HG03045 (cell line): Measurements from ENCODE around the gene STARD13.

Experiments
- ATAC-seq: cut with Tn5 transposase; IDR thresholded peaks from one replicate; pipeline ENCODE4 v1.9.1; 2021; ENCODE audit warnings: mild to moderate bottlenecking, moderate library complexity; ENCODE audit not compliant: unreplicated experiment

The STARD13 gene

GRCh38 chr13:33277946-33278345 is 7.6 kb downstream of the STARD13 start:
- no peak for ATAC-seq

- ATAC-seq = no peak
Observed at GRCh38 chr13:33277037-33277740, 8.4 kb downstream of the STARD13 start.

DNA sequence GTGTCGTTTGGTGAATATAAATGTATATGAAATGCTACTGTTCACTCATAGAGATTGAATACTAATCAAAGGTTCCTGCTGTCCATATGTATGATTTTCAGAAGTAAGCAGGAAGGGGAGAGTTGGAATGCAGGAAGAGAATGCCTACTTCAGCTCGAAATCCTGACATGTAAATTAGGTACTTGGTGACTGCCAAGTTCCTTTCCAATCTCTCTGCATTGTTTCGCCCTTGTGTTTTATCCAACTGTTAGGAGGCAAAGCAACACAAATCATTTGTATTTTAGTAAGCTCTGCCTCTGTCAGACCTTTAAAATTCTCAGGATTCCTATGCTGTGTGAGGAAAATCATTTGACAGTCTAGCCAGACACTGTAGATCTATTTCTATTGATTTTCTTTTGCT is 9.0 kb downstream of the STARD13 start:
- no peak for ATAC-seq

- no peak for ATAC-seq
Observed at GRCh38 chr13:33275916-33276315, 9.6 kb downstream of the STARD13 start.

DNA sequence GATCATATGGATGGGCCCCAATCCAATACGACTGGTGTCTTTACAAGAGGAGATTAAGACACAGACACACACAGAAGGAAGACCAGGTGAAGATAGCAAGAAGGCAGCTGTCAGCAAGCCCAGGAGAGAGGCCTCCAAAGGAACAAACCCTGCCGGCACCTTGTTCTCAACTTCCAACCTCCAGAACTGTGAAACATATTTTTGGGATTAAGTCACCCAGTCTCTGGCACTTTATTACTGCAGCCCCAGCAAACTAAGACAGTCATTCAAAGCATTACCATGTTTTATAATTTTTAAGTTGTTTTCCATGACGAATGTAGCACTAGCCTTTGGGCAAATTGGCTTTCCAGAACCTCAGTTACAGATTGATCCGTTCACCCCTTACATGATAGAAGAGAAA is 11.3 kb downstream of the STARD13 start:
- ATAC-seq = no peak

DNA sequence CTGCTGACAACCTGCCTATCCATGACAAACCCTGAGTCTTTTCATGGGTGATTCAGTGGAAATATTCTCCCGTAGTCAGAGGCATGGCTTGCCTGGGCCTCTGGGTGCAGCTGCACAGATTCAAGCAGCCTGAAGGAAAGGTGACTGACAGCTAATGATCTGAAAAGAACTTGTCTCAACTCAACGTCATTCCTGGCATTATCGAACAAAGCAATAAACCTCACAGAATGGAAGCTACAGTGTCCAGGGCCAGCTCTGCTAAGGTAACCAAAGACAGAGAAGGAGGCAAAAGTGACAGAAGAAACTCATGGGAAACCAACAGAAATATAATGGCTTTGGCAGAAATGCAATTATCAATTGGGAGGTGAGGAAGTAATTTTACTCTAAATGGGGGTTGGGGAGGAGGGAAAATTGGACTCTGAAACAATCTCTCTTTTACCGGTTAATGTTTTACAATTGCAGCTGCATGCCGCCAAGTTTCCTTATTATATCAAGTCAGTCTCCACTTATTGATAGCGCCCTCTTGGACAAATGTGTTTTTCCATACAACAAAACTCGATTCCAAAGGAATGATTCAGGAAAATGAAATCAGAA is 12.9 kb downstream of the STARD13 start:
- ATAC-seq = no peak

DNA sequence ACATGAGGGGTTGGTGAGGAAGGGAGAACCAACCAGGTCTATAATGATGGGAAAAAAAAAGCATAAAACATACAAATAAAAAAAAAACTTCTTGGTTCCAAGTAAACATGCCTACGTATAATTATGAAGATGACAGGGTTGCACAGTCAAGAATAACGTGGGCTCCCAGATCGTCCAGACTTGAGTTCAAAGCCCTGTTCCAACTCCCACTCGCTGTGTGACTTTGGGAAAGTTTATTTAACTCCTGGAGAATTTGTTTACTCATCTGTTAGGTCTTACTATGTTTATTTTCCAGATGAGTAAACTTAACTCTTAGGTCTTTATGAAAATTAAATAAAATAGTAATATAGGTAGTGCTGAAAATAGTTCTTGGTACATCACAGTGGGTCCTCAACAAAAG is 13.8 kb downstream of the STARD13 start:
- no peak for ATAC-seq

DNA sequence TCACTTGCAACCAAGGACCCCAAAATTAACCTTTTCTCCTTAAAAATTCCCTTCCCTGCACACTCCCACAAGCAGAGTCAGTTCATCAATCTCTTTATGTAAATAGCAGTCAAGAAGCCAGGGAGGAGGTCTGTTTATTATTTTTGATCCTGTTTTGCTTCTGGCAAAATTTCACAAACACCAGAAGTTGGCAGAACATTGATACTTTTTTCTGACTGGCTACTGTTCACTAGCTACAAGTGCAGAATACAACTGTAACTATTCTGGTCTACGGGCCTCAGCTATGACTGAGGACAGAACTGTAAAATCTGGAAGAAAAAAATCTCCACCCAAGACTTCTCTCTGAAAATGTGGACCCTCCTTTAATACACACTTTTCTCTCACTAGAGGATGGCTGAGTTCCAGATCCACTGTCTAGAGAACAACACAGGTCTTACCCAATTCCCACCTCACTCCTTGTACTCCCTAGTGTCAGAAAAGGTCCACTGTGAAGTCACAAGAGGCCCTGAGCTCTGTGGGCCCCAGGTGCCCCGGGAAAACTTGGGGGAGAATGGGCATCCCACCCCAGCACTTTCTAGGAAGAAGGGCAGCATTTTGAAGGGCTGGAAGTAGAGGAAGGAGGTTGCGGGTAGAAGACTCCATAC is 14.5 kb downstream of the STARD13 start:
- ATAC-seq = no peak

GRCh38 chr13:33265607-33266006 is 19.9 kb downstream of the STARD13 start:
- ATAC-seq = no peak

- ATAC-seq = no peak
Observed at GRCh38 chr13:33265133-33265532, 20.4 kb downstream of the STARD13 start.

- no peak for ATAC-seq
Observed at GRCh38 chr13:33264620-33264978, 21.0 kb downstream of the STARD13 start.

DNA sequence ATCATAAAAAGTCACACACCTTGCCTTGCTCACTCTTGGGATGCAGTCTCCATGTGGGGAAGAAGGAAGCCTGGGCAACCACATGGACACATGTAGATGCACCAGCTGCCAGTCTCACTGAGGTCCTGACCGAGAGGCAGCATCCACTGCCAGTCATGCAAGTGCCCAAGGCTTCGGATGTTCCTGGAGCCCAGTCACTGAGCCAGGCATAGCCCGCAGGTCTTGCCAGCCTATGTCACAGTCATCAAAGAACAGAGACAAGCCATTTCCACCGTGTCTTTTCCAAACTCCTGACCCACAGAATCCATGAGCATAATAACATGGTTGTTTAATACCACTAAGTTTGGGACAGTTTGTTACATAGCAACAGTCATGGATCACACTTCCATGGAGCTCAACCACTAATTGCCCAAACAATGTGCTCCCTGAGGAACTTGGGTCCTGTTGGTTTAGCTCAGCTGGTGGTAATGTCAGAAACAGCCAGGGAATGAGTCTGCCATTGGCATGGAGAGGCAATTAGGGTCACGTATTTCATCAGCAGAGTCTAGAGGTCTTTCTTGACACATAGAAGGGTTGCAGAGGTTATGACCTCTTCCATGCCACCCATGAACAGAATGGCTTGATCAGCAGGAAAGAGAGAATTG is 21.5 kb downstream of the STARD13 start:
- no peak for ATAC-seq

GRCh38 chr13:33263484-33263883 is 22.1 kb downstream of the STARD13 start:
- no peak for ATAC-seq

DNA sequence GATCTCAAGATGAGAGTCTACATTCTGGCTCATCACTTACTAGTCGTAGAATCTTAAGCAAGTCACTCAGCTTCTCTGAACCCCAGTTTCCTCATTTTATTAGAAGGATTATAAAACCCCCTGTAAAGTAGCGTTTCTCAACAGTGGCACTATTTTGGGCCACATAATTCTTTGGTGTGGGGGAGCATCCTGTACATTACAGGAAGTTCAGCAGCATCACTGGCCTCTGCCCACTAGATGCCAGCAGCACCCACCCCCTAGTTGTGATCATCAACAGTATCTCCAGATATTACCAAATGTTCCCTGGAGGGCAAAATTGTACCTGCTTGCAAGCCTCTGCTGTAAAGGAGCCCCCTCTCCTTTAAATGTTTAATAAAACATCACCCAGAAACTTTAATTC is 22.6 kb downstream of the STARD13 start:
- no peak for ATAC-seq

DNA sequence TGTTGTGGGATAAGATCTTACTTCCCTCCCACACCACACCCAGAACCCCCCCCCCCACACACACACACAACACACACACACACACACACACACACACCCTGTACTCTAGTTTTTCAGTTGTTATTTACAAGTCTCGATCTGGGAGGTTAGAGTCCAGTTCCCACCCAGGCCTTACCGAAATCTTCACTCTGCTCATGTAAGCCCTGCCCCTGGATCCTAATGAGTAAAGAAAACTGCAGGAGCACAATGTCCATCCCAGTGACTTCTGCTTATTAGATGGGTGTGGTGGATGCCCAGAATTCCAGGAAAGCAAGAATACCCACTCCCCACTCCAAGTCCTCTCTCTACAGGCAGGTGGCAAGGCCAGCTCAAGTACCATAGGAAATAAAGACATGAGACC is 23.0 kb downstream of the STARD13 start:
- ATAC-seq = no peak

DNA sequence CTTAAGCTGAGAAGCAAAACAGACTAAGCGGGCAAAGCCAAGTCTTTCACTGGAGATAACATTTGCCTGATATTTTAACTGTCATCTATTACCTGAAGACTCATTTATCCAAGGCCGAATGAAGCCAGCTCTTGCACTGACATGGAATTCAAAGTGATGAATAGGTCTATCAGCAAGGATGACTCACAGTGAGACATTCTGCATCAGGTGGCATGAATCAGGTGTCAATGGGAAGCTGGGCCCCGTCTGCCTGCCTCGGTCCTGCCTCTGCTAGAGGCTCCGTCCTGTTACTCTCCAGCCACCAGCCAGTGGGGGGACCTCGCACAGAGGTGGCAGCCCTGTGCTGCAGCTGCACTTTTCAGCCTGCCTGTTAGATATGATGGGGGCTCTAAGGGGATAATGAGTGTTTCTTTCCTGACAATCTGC is 23.5 kb downstream of the STARD13 start:
- no peak for ATAC-seq

- ATAC-seq = no peak
Observed at GRCh38 chr13:33261387-33262061, 24.0 kb downstream of the STARD13 start.

GRCh38 chr13:33260168-33261098 is 25.1 kb downstream of the STARD13 start:
- ATAC-seq = no peak

DNA sequence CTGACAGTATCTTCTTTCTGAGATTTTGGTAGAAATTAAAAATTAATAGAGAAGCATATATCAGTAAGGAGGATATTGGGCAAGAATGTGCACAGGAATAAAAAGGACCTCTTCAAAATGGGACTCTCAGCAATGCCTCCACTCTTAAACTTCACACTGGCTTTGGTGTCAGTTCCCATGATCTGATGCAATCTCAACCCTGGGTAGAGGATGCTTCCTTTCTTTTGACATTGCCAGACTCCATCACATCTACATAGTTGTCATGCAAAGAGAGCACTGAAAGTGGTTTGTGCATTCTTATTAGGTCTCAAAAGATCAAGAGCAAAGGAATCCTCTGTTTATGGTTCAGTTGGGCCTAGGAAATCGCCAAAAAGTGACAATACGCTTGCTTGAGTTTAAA is 26.3 kb downstream of the STARD13 start:
- no peak for ATAC-seq

GRCh38 chr13:33258808-33259193 is 26.8 kb downstream of the STARD13 start:
- ATAC-seq = no peak
